Upper lobe of left lung (tissue), 4 donors: Measurements from ENCODE around the gene CHRNB4.

Experiments used
- CTCF ChIP-seq, 6 experiments: fragments of 450-650 bp in 4 of 6; fragments of 200-600 bp in 2 of 6; sonication (generic) in 2 of 6; IDR thresholded peaks; one replicate each; pipeline ENCODE4 v1.5.1; 2016 to 2019; ENCODE audit warnings: antibody characterized with exemption in 6 of 6
- EP300 ChIP-seq, 4 donors: sonication (generic); formaldehyde crosslinking; IDR thresholded peaks; one replicate each; pipeline ENCODE4 v1.5.1; 2017; ENCODE audit warnings: antibody characterized with exemption in 4 of 4, control low read depth in 2 of 4
- POLR2A ChIP-seq, 4 donors: fragments of 450-650 bp; IDR thresholded peaks; one replicate each; pipeline ENCODE4 v1.5.1; 2016 to 2017; ENCODE audit warnings: antibody characterized with exemption in 4 of 4, mild to moderate bottlenecking in 2 of 4
- POLR2AphosphoS5 ChIP-seq, 2 donors: sonication (generic); formaldehyde crosslinking; IDR thresholded peaks; one replicate each; pipeline ENCODE4 v1.5.1; 2017; ENCODE audit warnings: antibody characterized with exemption in 2 of 2

- TF ChIP-seq CTCF (IDR thresholded peaks at IDR 0.05), result no peak
- no peak for TF ChIP-seq EP300 (IDR thresholded peaks at IDR 0.05)
- TF ChIP-seq POLR2A (IDR thresholded peaks at IDR 0.05), result no peak
- no peak for TF ChIP-seq POLR2AphosphoS5 (IDR thresholded peaks at IDR 0.05)
These were observed 22.9 kb downstream of the CHRNB4 start for GRCh38 chr15:78618064-78618463.
